HG03045 (cell line): ENCODE results near the gene NPB.
A peak's percentile ranks its signal among the peaks of the same experiment; 100 is the strongest.

ENCODE experiments used
- ATAC-seq: cut with Tn5 transposase; IDR thresholded peaks from one replicate; pipeline ENCODE4 v1.9.1; 2021; ENCODE audit warnings: mild to moderate bottlenecking, moderate library complexity; ENCODE audit not compliant: unreplicated experiment

Gene NPB

GRCh38 chr17:81924557-81925532 lies 22.8 kb downstream of the NPB start:
- no peak for ATAC-seq

GRCh38 chr17:81925860-81926450 lies 23.9 kb downstream of the NPB start:
- no peak for ATAC-seq

- ATAC-seq: peak; percentile 13
These were observed 24.6 kb downstream of the NPB start for GRCh38 chr17:81926451-81927151.

GRCh38 chr17:81927152-81927652 lies 25.2 kb downstream of the NPB start:
- ATAC-seq: peak; percentile 10

GRCh38 chr17:81927653-81928543 lies 25.9 kb downstream of the NPB start, which contains the start of gene MAFG:
Gene MAFG (minus strand): TSS chr17:81927735. CDS start chr17:81923185, 4,550 bp downstream.
- peak; percentile 61 for ATAC-seq

GRCh38 chr17:81928544-81929252 lies 26.7 kb downstream of the NPB start:
- no peak for ATAC-seq

GRCh38 chr17:81929253-81930141 lies 27.5 kb downstream of the NPB start:
- ATAC-seq: no peak

- ATAC-seq: no peak
These were observed 28.4 kb downstream of the NPB start for GRCh38 chr17:81930142-81931125.

- no peak for ATAC-seq
These were observed 29.1 kb downstream of the NPB start for GRCh38 chr17:81931189-81931556.

- no peak for ATAC-seq
These were observed 29.7 kb downstream of the NPB start for GRCh38 chr17:81931557-81932332.

GRCh38 chr17:81932333-81932983 lies 30.4 kb downstream of the NPB start:
- no peak for ATAC-seq

GRCh38 chr17:81933178-81933699 lies 31.2 kb downstream of the NPB start:
- ATAC-seq: no peak

- ATAC-seq: no peak
These were observed 32.2 kb downstream of the NPB start for GRCh38 chr17:81934098-81934757.

GRCh38 chr17:81934850-81935708 lies 33.0 kb downstream of the NPB start:
- no peak for ATAC-seq

- no peak for ATAC-seq
These were observed 33.7 kb downstream of the NPB start for GRCh38 chr17:81935709-81936084.
